KMS-11 (cell line): ENCODE measurements around the gene ZNF552.

ENCODE experiments used
- H2AFZ ChIP-seq: fragments of 200-600 bp; sonication (generic); 2 replicates; pipeline ENCODE4 v1.6.1; 2016; ENCODE audit warnings: antibody characterized with exemption, mixed run types, low read depth
- H3K27ac ChIP-seq: fragments of 200-600 bp; sonication (generic); 2 replicates; pipeline ENCODE4 v1.6.1; 2016; ENCODE audit warnings: mild to moderate bottlenecking, mixed run types
- H3K27me3 ChIP-seq: fragments of 200-600 bp; sonication (generic); 2 replicates; pipeline ENCODE4 v1.6.1; 2017; ENCODE audit warnings: mild to moderate bottlenecking, low read depth, mixed run types, moderate library complexity; ENCODE audit not compliant: insufficient read depth
- H3K36me3 ChIP-seq: fragments of 200-600 bp; sonication (generic); 2 replicates; pipeline ENCODE4 v1.6.1; 2017; ENCODE audit warnings: mild to moderate bottlenecking, mixed run types; ENCODE audit not compliant: insufficient read depth
- H3K4me1 ChIP-seq: fragments of 200-600 bp; sonication (generic); 2 replicates; pipeline ENCODE4 v1.6.1; 2016; ENCODE audit warnings: mild to moderate bottlenecking, low read depth, mixed run types; ENCODE audit not compliant: poor library complexity, severe bottlenecking
- H3K4me2 ChIP-seq: fragments of 200-600 bp; sonication (generic); 2 replicates; pipeline ENCODE4 v1.7.0; 2016; ENCODE audit warnings: mild to moderate bottlenecking, mixed run types
- H3K4me3 ChIP-seq: fragments of 200-600 bp; sonication (generic); IDR thresholded peaks from 2 replicates; pipeline ENCODE4 v1.6.1; 2017; ENCODE audit warnings: low read depth, low read length, mixed read lengths; ENCODE audit not compliant: insufficient read depth
- H3K79me2 ChIP-seq: fragments of 200-600 bp; sonication (generic); 2 replicates; pipeline ENCODE4 v1.6.1; 2016; ENCODE audit warnings: low read depth, mixed run types; ENCODE audit not compliant: insufficient read depth
- H3K9ac ChIP-seq: fragments of 200-600 bp; sonication (generic); 2 replicates; pipeline ENCODE4 v1.6.1; 2016; ENCODE audit warnings: mild to moderate bottlenecking, mixed run types
- H4K20me1 ChIP-seq: fragments of 200-600 bp; sonication (generic); 2 replicates; pipeline ENCODE4 v1.6.1; 2016; ENCODE audit warnings: mild to moderate bottlenecking, mixed run types; ENCODE audit not compliant: insufficient read depth
- CTCF ChIP-seq: fragments of 200-600 bp; sonication (generic); conservative IDR thresholded peaks from 2 replicates; pipeline ENCODE4 v1.6.1; 2017; ENCODE audit warnings: low read depth, mild to moderate bottlenecking, antibody characterized with exemption, low read length, moderate library complexity, mixed read lengths

ZNF552 gene

DNA sequence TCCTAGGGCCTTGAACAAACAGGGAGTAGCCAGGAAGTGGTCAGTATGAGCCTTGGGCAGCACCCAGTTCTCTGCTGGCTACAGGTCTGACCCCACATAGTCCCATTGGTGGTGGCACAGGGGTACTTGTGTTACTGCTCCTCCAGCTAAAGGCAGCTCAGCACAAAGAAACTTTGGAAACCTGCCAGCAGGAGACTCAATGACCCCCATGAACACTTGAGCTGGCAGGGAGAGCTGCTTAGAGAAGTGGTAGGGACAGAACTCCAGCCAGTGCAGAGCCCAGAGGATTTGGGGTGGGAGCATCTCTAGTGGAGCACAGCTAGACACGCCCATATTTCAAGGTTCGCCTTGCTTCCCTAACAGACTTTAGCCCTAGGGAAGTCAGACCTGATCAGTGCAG, 55.6 kb downstream of the ZNF552 start:
- Histone ChIP-seq H3K4me3 (no peak overlapping the region), H3K4me2 (no peak overlapping the region), H3K27ac (no peak overlapping the region), H4K20me1 (no peaks in the 10 kb centered on the region), H3K79me2 (no peaks in the 10 kb centered on the region), H2AFZ (no peak overlapping the region), H3K36me3 (peaks cover 3% of the 10 kb centered on the region; the same call in 1 of the 2 replicates), H3K4me1 (no peaks in the 10 kb centered on the region), H3K27me3 (no peaks in the 10 kb centered on the region), H3K9ac (no peak overlapping the region)
- TF ChIP-seq CTCF: no peak

GRCh38 chr19:57757941-57758340, 56.8 kb downstream of the ZNF552 start:
- Histone ChIP-seq H2AFZ (no peak overlapping the region), H3K79me2 (no peaks in the 10 kb centered on the region), H3K4me3 (no peak overlapping the region), H3K4me2 (no peak overlapping the region), H4K20me1 (no peaks in the 10 kb centered on the region), H3K27me3 (no peaks in the 10 kb centered on the region), H3K36me3 (peaks cover 14% of the 10 kb centered on the region; the same call in 1 of the 2 replicates), H3K27ac (no peak overlapping the region), H3K9ac (no peak overlapping the region), H3K4me1 (no peaks in the 10 kb centered on the region)
- TF ChIP-seq CTCF: no peak
